Nephron progenitor cell (in vitro differentiated cells): ENCODE data around the gene DDX1.

ENCODE experiments used
- DNase-seq: peaks from one replicate; pipeline ENCODE4 v3.0.0; 2021
- H3K27ac Mint-ChIP-seq: 2 replicates; pipeline ENCODE4 v1.8.0; 2021; ENCODE audit warnings: mild to moderate bottlenecking, moderate library complexity, mixed read lengths
- H3K27me3 Mint-ChIP-seq: 2 replicates; pipeline ENCODE4 v1.8.0; 2021; ENCODE audit warnings: mild to moderate bottlenecking, low read depth, mixed read lengths; ENCODE audit not compliant: poor library complexity
- H3K36me3 Mint-ChIP-seq: 2 replicates; pipeline ENCODE4 v1.8.0; 2021; ENCODE audit warnings: low read depth, mixed read lengths
- H3K4me1 Mint-ChIP-seq: 2 replicates; pipeline ENCODE4 v1.8.0; 2021; ENCODE audit warnings: mixed read lengths
- H3K4me3 Mint-ChIP-seq: 2 replicates; pipeline ENCODE4 v1.8.0; 2021; ENCODE audit warnings: mild to moderate bottlenecking, moderate library complexity, mixed read lengths
- H3K9me3 Mint-ChIP-seq: 2 replicates; pipeline ENCODE4 v1.8.0; 2021; ENCODE audit warnings: mild to moderate bottlenecking, moderate library complexity, mixed read lengths
- TF ChIP-seq, protein P1 (sequence below): fragments of 200-600 bp; sonication (generic); IDR thresholded peaks from 2 replicates; pipeline ENCODE4 v1.5.0; 2021; ENCODE audit warnings: antibody characterized with exemption

Gene DDX1

DNA sequence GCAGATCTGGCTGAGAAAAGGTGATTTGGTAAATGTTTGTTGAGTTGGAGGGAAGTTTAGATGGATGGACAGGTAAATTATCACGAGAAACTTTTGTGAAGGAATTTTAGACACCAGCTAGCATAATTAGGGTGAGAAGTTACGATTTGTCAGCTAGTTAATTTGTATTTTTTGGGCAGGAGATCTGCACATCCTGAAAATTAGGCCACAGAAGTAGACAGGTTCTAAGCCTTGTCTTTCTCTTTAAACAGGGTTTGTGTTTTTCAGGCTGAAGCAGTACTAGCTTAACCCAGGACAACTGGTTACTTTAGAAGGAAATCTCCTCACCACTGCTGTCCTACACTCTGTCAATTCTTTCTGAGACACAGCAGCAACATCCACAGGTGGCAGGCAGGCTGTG lies 49.1 kb downstream of the DDX1 start:
- DNase-seq: no peak
- TF ChIP-seq, protein P1, sequence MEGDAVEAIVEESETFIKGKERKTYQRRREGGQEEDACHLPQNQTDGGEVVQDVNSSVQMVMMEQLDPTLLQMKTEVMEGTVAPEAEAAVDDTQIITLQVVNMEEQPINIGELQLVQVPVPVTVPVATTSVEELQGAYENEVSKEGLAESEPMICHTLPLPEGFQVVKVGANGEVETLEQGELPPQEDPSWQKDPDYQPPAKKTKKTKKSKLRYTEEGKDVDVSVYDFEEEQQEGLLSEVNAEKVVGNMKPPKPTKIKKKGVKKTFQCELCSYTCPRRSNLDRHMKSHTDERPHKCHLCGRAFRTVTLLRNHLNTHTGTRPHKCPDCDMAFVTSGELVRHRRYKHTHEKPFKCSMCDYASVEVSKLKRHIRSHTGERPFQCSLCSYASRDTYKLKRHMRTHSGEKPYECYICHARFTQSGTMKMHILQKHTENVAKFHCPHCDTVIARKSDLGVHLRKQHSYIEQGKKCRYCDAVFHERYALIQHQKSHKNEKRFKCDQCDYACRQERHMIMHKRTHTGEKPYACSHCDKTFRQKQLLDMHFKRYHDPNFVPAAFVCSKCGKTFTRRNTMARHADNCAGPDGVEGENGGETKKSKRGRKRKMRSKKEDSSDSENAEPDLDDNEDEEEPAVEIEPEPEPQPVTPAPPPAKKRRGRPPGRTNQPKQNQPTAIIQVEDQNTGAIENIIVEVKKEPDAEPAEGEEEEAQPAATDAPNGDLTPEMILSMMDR: no peak
- no peak overlapping the region for H3K4me3 Mint-ChIP-seq
- peaks cover 30% of the 10 kb centered on the region for H3K9me3 Mint-ChIP-seq
- no peak overlapping the region for H3K27ac Mint-ChIP-seq
- peaks cover 48% of the 10 kb centered on the region for H3K36me3 Mint-ChIP-seq
- H3K4me1 Mint-ChIP-seq: peaks cover 75% of the 10 kb centered on the region
- H3K27me3 Mint-ChIP-seq: no peaks in the 10 kb centered on the region

GRCh38 chr2:15641530-15641982 lies 49.9 kb downstream of the DDX1 start:
- H3K36me3 Mint-ChIP-seq: peaks cover 48% of the 10 kb centered on the region
- peaks cover 75% of the 10 kb centered on the region for H3K4me1 Mint-ChIP-seq

GRCh38 chr2:15642011-15642814 lies 50.5 kb downstream of the DDX1 start:
- peaks cover 48% of the 10 kb centered on the region for H3K36me3 Mint-ChIP-seq
- peaks cover 75% of the 10 kb centered on the region for H3K4me1 Mint-ChIP-seq
- H3K9me3 Mint-ChIP-seq: peaks cover 30% of the 10 kb centered on the region
- peak; percentile 47 for DNase-seq
- TF ChIP-seq, protein P1: no peak
- peaks cover 4% of the 10 kb centered on the region for H3K27me3 Mint-ChIP-seq
- H3K4me3 Mint-ChIP-seq: no peak overlapping the region
- peak overlapping the region; percentile 68 for H3K27ac Mint-ChIP-seq

More at GRCh38 chr2:15641530-15641982, 49.9 kb downstream of the DDX1 start:
- no peak overlapping the region for H3K27ac Mint-ChIP-seq
- no peak overlapping the region for H3K4me3 Mint-ChIP-seq
- no peak for DNase-seq
- no peaks in the 10 kb centered on the region for H3K27me3 Mint-ChIP-seq
- TF ChIP-seq, protein P1: no peak
- H3K9me3 Mint-ChIP-seq: peaks cover 30% of the 10 kb centered on the region

DNA sequence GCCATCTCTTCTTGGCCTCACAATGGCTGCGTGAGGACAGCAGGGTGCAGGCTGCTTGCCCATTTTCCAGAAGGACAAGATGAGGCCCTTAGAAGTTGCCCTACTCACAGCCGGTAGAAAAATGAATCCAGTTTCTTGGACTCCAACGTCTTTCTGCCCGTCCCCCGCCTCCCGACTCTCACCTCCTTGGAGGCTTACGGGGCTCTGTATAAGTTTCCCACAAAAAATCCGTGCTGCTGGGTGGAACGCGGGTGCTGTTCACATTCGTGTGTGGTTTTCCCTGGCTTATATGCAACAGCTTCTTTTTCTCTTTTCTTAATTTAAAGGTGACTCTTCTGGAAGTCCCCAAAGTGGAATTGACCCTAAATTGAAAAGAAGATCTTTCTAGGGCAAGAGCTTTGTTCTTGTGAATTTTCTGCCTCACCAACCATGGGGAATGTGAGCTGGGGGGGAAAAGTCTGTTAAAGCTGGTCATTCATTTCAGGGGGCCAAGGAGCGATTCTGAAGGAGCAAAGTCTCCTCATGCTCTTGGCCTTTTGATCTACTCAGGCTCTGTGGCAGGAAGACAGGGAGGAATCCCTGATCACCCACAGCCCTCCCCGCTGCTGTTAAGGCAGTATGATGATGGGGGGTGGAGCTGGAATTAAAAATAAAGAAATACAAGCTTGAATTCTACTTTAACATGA lies 51.3 kb downstream of the DDX1 start:
- Mint-ChIP-seq H3K27ac (peak overlapping the region; percentile 97), H3K4me3 (peak overlapping the region; percentile 19), H3K9me3 (peaks cover 30% of the 10 kb centered on the region), H3K27me3 (peaks cover 5% of the 10 kb centered on the region), H3K4me1 (peaks cover 73% of the 10 kb centered on the region), H3K36me3 (peaks cover 48% of the 10 kb centered on the region)
- TF ChIP-seq, protein P1: no peak
- no peak for DNase-seq

DNA sequence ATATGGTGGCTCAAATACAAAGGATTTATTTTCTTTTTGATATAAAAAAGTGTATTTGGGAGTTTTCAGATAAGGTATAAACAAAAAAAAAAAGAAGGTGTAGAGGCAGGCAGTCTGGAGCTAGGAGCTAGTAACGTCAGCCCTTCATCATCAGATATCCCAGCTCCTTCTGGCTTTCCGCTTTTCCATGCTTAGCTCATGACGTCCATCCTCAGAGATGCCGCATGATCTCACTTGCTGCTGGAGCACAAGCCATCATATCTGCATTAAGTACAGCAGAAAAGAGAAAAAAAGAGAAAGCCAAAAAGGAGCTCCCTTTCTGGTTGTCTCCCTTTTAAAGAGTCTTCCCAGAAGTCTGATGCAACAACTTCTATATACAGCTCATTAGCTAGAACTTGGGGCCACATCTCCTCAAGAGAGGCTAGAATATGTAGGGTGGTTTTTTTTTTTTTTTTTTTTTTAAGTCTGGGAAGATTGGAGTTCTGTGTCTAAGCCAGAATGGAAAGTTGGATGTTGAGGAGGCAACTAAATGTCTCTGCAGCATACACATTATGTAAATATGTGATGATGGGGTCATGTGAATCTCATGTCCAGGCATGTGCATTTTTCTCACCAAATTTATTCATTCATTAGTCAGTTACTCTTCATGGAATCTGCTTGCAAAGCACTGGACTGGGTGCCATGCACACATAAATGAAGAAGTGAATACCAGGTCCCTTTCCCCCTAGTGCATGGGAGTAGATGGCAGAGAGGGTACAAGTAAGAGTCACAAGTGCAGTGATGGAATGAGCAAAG lies 52.3 kb downstream of the DDX1 start:
- TF ChIP-seq, protein P1: no peak
- H3K4me3 Mint-ChIP-seq: no peak overlapping the region
- peaks cover 27% of the 10 kb centered on the region for H3K9me3 Mint-ChIP-seq
- no peak for DNase-seq
- H3K4me1 Mint-ChIP-seq: peaks cover 75% of the 10 kb centered on the region
- H3K36me3 Mint-ChIP-seq: peaks cover 40% of the 10 kb centered on the region
- H3K27me3 Mint-ChIP-seq: peaks cover 5% of the 10 kb centered on the region
- H3K27ac Mint-ChIP-seq: peak overlapping the region; percentile 93
